Esophagus muscularis mucosa (tissue), 4 donors: ENCODE measurements around the gene CSRNP2.

Experiments used
- CTCF ChIP-seq, 3 experiments: fragments of 200-600 bp in 2 of 3; fragments of 450-650 bp in 1 of 3; sonication (generic) in 2 of 3; IDR thresholded peaks; one replicate each; pipeline ENCODE4 v1.5.1; 2017 to 2019; ENCODE audit warnings: antibody characterized with exemption in 3 of 3, mild to moderate bottlenecking in 2 of 3, moderate library complexity in 1 of 3
- EP300 ChIP-seq: sonication (generic); formaldehyde crosslinking; IDR thresholded peaks from one replicate; pipeline ENCODE4 v1.6.1; 2017; ENCODE audit warnings: antibody characterized with exemption
- POLR2AphosphoS5 ChIP-seq, 2 donors: sonication (generic); formaldehyde crosslinking; IDR thresholded peaks; one replicate each; pipeline ENCODE4 v1.6.1; 2017; ENCODE audit warnings: antibody characterized with exemption in 2 of 2

DNA sequence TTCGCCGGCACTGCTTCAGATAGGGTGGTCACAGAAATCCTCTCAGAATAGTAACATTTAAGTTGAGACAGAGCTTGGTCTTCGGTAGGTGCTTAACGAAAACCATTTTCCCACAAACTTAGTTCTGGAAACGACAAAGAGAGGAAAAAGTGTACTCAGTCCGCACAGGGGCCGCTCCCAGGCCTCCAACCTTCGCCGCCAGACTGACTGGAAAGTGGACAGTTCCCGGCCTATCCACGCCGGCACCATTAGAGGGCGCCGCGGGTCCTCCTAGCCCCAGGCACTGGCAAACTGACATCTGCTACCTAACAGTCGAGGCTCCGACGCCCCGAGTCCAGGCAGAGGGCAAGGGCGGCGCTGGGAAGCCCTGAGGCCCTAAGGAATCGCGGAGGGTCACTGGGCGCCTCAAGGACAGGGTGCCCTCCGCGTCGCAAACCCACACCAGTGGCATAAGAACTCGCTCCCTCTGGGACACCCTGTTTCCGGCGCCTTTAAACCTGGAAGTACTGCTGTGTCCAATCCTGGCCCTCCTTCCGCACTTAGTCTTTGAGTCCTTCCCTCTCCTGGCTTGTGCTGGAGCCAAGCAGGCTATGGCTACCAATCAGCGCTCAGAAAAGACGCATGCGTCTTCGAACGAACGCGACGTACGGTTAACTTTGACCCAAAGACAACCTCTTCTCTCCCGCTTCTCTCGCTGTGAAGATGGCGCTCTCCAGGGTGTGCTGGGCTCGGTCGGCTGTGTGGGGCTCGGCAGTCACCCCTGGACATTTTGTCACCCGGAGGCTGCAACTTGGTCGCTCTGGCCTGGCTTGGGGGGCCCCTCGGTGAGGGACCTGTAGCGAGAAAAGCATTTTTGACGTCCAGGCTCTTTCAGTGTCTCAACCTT lies 35.5 kb downstream of the CSRNP2 start, which contains the start of gene LETMD1:
- peak; percentile 93 to 95 (median 94) for TF ChIP-seq CTCF (IDR thresholded peaks at IDR 0.05)
- TF ChIP-seq EP300, result no peak
- TF ChIP-seq POLR2AphosphoS5 (IDR thresholded peaks at IDR 0.05), result peak; percentile 88 to 92
